Heart left ventricle (tissue), 16 donors: Measurements from ENCODE around the gene ASCC1. TPM values are rescaled to one million over a fixed set of nuclear protein-coding genes. Genes with fewer than 3 reads are reported as not detected.

ENCODE experiments used
- ATAC-seq, 4 donors: fragments of 200-7000 bp; cut with Tn5 transposase; one replicate each; pipeline ENCODE4 v1.9.1; 2020 to 2022; ENCODE audit warnings: moderate library complexity in 4 of 4, mild to moderate bottlenecking in 3 of 4, moderate number of reproducible peaks in 1 of 4
- DNase-seq, 5 donors: peaks; one replicate each; pipeline ENCODE4 v3.0.0-alpha.2; 2020
- H3K27ac ChIP-seq, 12 donors: fragments of 200-600 bp; sonication (generic) in 4 of 12; one replicate each; pipeline versions ENCODE4 v1.5.0 to v1.8.0; 2016 to 2022; ENCODE audit warnings: mild to moderate bottlenecking in 2 of 12
- H3K27me3 ChIP-seq, 9 donors: fragments of 200-600 bp; sonication (generic) in 2 of 9; one replicate each; pipeline versions ENCODE4 v1.5.1 to v1.8.0; 2016 to 2022; ENCODE audit warnings: mild to moderate bottlenecking in 3 of 9
- H3K36me3 ChIP-seq, 9 donors: fragments of 200-600 bp; sonication (generic) in 2 of 9; one replicate each; pipeline versions ENCODE4 v1.5.0 to v1.8.0; 2018 to 2022; ENCODE audit warnings: mild to moderate bottlenecking in 2 of 9
- H3K4me1 ChIP-seq, 12 donors: fragments of 200-600 bp; sonication (generic) in 4 of 12; one replicate each; pipeline versions ENCODE4 v1.5.0 to v1.8.0; 2016 to 2022; ENCODE audit warnings: mild to moderate bottlenecking in 3 of 12
- H3K4me3 ChIP-seq, 12 donors: fragments of 200-600 bp; sonication (generic) in 4 of 12; one replicate each; pipeline versions ENCODE4 v1.5.0 to v1.8.0; 2017 to 2022; ENCODE audit warnings: mild to moderate bottlenecking in 9 of 12, moderate library complexity in 4 of 12
- H3K9me3 ChIP-seq, 12 donors: fragments of 200-600 bp; sonication (generic) in 4 of 12; one replicate each; pipeline versions ENCODE4 v1.5.0 to v1.8.0; 2016 to 2022; ENCODE audit warnings: mild to moderate bottlenecking in 1 of 12
- POLR2A ChIP-seq, 2 donors: fragments of 450-650 bp; IDR thresholded peaks; one replicate each; pipeline ENCODE4 v1.6.1; 2017; ENCODE audit warnings: antibody characterized with exemption in 2 of 2, mild to moderate bottlenecking in 2 of 2, moderate library complexity in 2 of 2
- WGBS, 4 donors: extraction: QIAGEN DNeasy Blood & Tissue Kit in 2 of 4; methylation state at CpG; one replicate each; pipeline versions ENCODE4 v1.1.5 to v1.1.7; 2013 to 2018; 5-methylcytosine and 5-hydroxymethylcytosine counted together
- intact Hi-C, 10 donors: fragments of 100-400 bp; cut with DNase I; formaldehyde crosslinking; loops; one replicate each; pipeline versions ENCODE4 v1.11.1 to v1.14.2; 2022
- polyA plus RNA-seq, 2 donors: library from polyadenylated mRNA; stranded (reverse); fragments of 200-250 nt; gene quantifications; one replicate each; pipeline ENCODE4 v1.2.3, GENCODE V29; 2013
- total RNA-seq, 9 donors: library from RNA; depleted of rRNA in 2 of 9; stranded (reverse); fragments of >200 nt in 2 of 9; fragmentation: NEBNext Ultra II Directional in 3 of 9; extraction: Animal tissue kit (Norgen Biotek cat#: 25700) in 3 of 9; gene quantifications; one replicate each; pipeline versions ENCODE4 v1.1.0 to v1.2.4, GENCODE V29; 2016 to 2023
- TF ChIP-seq, protein P1 (sequence below), 12 donors: fragments of 200-600 bp; sonication (generic) in 4 of 12; IDR thresholded peaks; one replicate each; pipeline versions ENCODE4 v1.5.0 to v1.8.0; 2018 to 2022; ENCODE audit warnings: antibody characterized with exemption in 12 of 12, mild to moderate bottlenecking in 5 of 12
- donor health status: ischemic (EF 13 %, LVEDD 7.1; RV severe dilation, severe dysfunction).
- donor health status: healthy with polysubstance abuse.
- donor health status: DM: no; HTN: yes; CAD: no.
- donor health status: DM: no; HTN: no; CAD: no.
- donor health status: ischemic (EF 25% LVEDD 6.9; RV normal size, moderate dysfunction).
- donor health status: ischemic (EF 25% LVEDD 5.7; RV mildly dilated, moderate dysfunction).
- donor health status: healthy.
- donor health status: DM: yes; HTN: yes; CAD: no.
- donor health status: ischemic (EF 35%, LVEDD 5.7; RV mildly dilated, moderate dysfunction).
- donor health status: nonischemic (EF 11% LVEDD 7.7; RV severe dilation, severe dysfunction).
- donor health status: DM: yes; HTN: yes; CAD: no.
- donor health status: PGD.
- donor health status: ischemic (EF 29% LVEDD 5.4; RV normal size, mild dysfunction).
- donor health status: nonischemic (EF 23%, LVEDD 6.1; RV moderate dilation, normal function).

The ASCC1 gene
- total and polyA plus RNA-seq, 11 donors, result 12.0 to 49.6 (median 35.3) TPM

DNA sequence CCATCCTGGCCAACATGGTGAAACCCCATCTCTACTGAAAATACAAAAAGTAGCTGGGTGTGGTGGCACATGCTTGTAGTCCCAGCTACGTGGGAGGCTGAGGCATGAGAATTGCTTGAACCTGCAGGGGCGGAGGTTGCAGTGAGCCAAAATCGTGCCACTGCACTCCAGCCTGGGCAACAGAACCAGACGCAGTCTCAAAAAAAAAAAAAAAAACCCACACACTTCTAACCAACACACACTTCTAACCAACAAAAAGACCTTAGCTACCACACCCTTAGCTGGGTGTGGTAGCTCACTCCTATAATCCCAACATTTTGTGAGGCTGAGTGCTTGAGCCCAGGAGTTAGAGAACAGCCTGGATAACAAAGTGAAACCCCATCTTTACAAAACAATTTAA, 93.9 kb downstream of the ASCC1 start:
- DNase-seq (no peak), ATAC-seq (no peak)
- WGBS, 4 donors, result 94 to 100% (median 96%) methylated on average over 4 of the region's 4 CpGs
- Histone ChIP-seq H3K4me3 (no peak overlapping the region), H3K9me3 (no peaks in the 10 kb centered on the region), H3K4me1 (peaks cover 0 to 15% (median 4%) of the 10 kb centered on the region in 12 donors), H3K27me3 (no peaks in the 10 kb centered on the region), H3K27ac (no peak overlapping the region), H3K36me3 (peaks cover 0 to 21% (median 2%) of the 10 kb centered on the region in 9 donors)
- TF ChIP-seq POLR2A (IDR thresholded peaks at IDR 0.05), result no peak
- TF ChIP-seq, protein P1, sequence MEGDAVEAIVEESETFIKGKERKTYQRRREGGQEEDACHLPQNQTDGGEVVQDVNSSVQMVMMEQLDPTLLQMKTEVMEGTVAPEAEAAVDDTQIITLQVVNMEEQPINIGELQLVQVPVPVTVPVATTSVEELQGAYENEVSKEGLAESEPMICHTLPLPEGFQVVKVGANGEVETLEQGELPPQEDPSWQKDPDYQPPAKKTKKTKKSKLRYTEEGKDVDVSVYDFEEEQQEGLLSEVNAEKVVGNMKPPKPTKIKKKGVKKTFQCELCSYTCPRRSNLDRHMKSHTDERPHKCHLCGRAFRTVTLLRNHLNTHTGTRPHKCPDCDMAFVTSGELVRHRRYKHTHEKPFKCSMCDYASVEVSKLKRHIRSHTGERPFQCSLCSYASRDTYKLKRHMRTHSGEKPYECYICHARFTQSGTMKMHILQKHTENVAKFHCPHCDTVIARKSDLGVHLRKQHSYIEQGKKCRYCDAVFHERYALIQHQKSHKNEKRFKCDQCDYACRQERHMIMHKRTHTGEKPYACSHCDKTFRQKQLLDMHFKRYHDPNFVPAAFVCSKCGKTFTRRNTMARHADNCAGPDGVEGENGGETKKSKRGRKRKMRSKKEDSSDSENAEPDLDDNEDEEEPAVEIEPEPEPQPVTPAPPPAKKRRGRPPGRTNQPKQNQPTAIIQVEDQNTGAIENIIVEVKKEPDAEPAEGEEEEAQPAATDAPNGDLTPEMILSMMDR (IDR thresholded peaks at IDR 0.05), result no peak
- intact Hi-C loops, result loop anchor here in 1 of 10 donors (5.0 kb wide), 1 partner anchor 215 kb away; no protein-coding TSS in a partner anchor

GRCh38 chr10:72121389-72121788, 94.7 kb downstream of the ASCC1 start:
- TF ChIP-seq, protein P1 (IDR thresholded peaks at IDR 0.05), result no peak
- no peak for TF ChIP-seq POLR2A (IDR thresholded peaks at IDR 0.05)
- intact Hi-C loops, result loop anchor here in 1 of 10 donors (5.0 kb wide), 1 partner anchor 216 kb away; no protein-coding TSS in a partner anchor
- H3K4me1 ChIP-seq, result peaks cover 0 to 15% (median 4%) of the 10 kb centered on the region in 12 donors
- peaks cover 0 to 16% (median 0%) of the 10 kb centered on the region in 9 donors for H3K36me3 ChIP-seq
- no peak for ATAC-seq
- no peak overlapping the region for H3K4me3 ChIP-seq
- 95 to 100% (median 97%) methylated on average over 1 of the region's 1 CpG for WGBS, 4 donors
- H3K9me3 ChIP-seq, result peaks cover 0 to 5% (median 0%) of the 10 kb centered on the region in 12 donors
- H3K27me3 ChIP-seq, result no peaks in the 10 kb centered on the region
- H3K27ac ChIP-seq, result no peak overlapping the region
- no peak for DNase-seq

GRCh38 chr10:72116372-72116771, 99.7 kb downstream of the ASCC1 start:
- peaks cover 0 to 17% (median 0%) of the 10 kb centered on the region in 12 donors for H3K4me1 ChIP-seq
- ATAC-seq (no peak), DNase-seq (no peak)
- no peak overlapping the region for H3K27ac ChIP-seq
- peaks cover 0 to 11% (median 0%) of the 10 kb centered on the region in 9 donors for H3K36me3 ChIP-seq
- TF ChIP-seq POLR2A (IDR thresholded peaks at IDR 0.05), result no peak
- TF ChIP-seq, protein P1 (IDR thresholded peaks at IDR 0.05), result no peak
- no peak overlapping the region for H3K4me3 ChIP-seq
- peaks cover 0 to 10% (median 0%) of the 10 kb centered on the region in 12 donors for H3K9me3 ChIP-seq
- no peaks in the 10 kb centered on the region for H3K27me3 ChIP-seq
- intact Hi-C loops, result loop anchor here in 2 of 10 donors (10.0 kb wide), 2 partner anchors 58 to 62 kb away; no protein-coding TSS in a partner anchor
- 96 to 100% (median 98%) methylated on average over 2 of the region's 2 CpGs for WGBS, 4 donors

GRCh38 chr10:72114706-72115450, 101.2 kb downstream of the ASCC1 start:
- Histone ChIP-seq H3K27me3 (no peaks in the 10 kb centered on the region), H3K4me3 (no peak overlapping the region), H3K4me1 (peaks cover 0 to 29% (median 3%) of the 10 kb centered on the region in 12 donors), H3K27ac (no peak overlapping the region), H3K9me3 (peaks cover 0 to 10% (median 0%) of the 10 kb centered on the region in 12 donors), H3K36me3 (peaks cover 0 to 7% (median 0%) of the 10 kb centered on the region in 9 donors)
- TF ChIP-seq, protein P1 (IDR thresholded peaks at IDR 0.05), result no peak
- TF ChIP-seq POLR2A (IDR thresholded peaks at IDR 0.05), result no peak
- ATAC-seq (no peak), DNase-seq (no peak)
- 67 to 81% (median 78%) methylated on average over 2 of the region's 2 CpGs for WGBS, 4 donors
- intact Hi-C loops, result loop anchor here in 2 of 10 donors (10.0 kb wide), 2 partner anchors 60 kb away; no protein-coding TSS in a partner anchor
